ENCODE measurements around the gene SNX10.
"Not testable (repeated sequence)": the region's sequence is repeated elsewhere in the genome, so short reads cannot be mapped to it uniquely, and the experiment has no call there.

The SNX10 gene

DNA sequence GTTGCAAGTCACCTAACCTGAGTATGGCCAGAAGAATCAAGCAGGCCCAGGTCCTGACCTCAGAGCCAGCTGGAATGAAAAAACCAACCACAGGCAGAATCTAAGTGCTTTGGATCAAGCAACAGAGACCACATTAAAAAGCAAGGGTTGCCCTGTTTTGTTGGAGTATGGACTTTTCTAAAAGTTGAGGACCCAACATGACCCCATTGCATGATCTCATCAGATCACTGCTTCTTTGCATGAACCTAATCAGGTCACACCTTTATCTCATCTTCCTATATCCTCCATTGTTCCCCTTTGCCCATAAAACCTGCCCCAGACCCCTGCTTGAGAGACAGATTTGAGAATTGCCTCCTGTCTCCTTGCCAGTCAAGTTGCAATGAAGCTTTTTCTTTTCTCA is 11.6 kb upstream of the SNX10 start:
- no peak overlapping the region for H3K4me3 ChIP-seq (ENCODE audit: low read length)
- H3K36me3 ChIP-seq (ENCODE audit: control insufficient read depth, insufficient read depth, low read length) = no peaks in the 10 kb centered on the region
- H3K27me3 ChIP-seq (ENCODE audit: control insufficient read depth, insufficient read depth, low read length) = no peaks in the 10 kb centered on the region
- DNase-seq (ENCODE audit: low read depth, low spot score) = no peak
- no peaks in the 10 kb centered on the region for H3K4me1 ChIP-seq (ENCODE audit: control insufficient read depth, insufficient read depth, low read length)
- H3K27ac ChIP-seq (ENCODE audit: low read length) = no peak overlapping the region
- H3K9me3 ChIP-seq (ENCODE audit: control insufficient read depth, insufficient read depth, low read length) = no peaks in the 10 kb centered on the region

GRCh38 chr7:26280723-26281122 is 10.9 kb upstream of the SNX10 start:
- DNase-seq (ENCODE audit: low read depth, low spot score) = no peak
- no peaks in the 10 kb centered on the region for H3K4me1 ChIP-seq (ENCODE audit: control insufficient read depth, insufficient read depth, low read length)
- no peak overlapping the region for H3K27ac ChIP-seq (ENCODE audit: low read length)
- no peak overlapping the region for H3K4me3 ChIP-seq (ENCODE audit: low read length)
- WGBS (ENCODE audit: insufficient coverage, insufficient read length) = no CpG with 5 or more reads among the region's 4 CpGs
- no peaks in the 10 kb centered on the region for H3K36me3 ChIP-seq (ENCODE audit: control insufficient read depth, insufficient read depth, low read length)
- no peaks in the 10 kb centered on the region for H3K9me3 ChIP-seq (ENCODE audit: control insufficient read depth, insufficient read depth, low read length)
- no peaks in the 10 kb centered on the region for H3K27me3 ChIP-seq (ENCODE audit: control insufficient read depth, insufficient read depth, low read length)

GRCh38 chr7:26284477-26284876 is 7.2 kb upstream of the SNX10 start:
- Histone ChIP-seq H3K4me3 (ENCODE audit: low read length) (no peak overlapping the region), H3K27me3 (ENCODE audit: control insufficient read depth, insufficient read depth, low read length) (no peaks in the 10 kb centered on the region), H3K4me1 (ENCODE audit: control insufficient read depth, insufficient read depth, low read length) (no peaks in the 10 kb centered on the region), H3K36me3 (ENCODE audit: control insufficient read depth, insufficient read depth, low read length) (no peaks in the 10 kb centered on the region), H3K27ac (ENCODE audit: low read length) (no peak overlapping the region), H3K9me3 (ENCODE audit: control insufficient read depth, insufficient read depth, low read length) (no peaks in the 10 kb centered on the region)
- DNase-seq (ENCODE audit: low read depth, low spot score) = no peak
- WGBS (ENCODE audit: insufficient coverage, insufficient read length) = no CpG with 5 or more reads among the region's 3 CpGs

- no peak for DNase-seq (ENCODE audit: low read depth, low spot score)
- no CpG with 5 or more reads among the region's 5 CpGs for WGBS (ENCODE audit: insufficient coverage, insufficient read length)
- Histone ChIP-seq H3K36me3 (ENCODE audit: control insufficient read depth, insufficient read depth, low read length) (no peaks in the 10 kb centered on the region), H3K9me3 (ENCODE audit: control insufficient read depth, insufficient read depth, low read length) (no peaks in the 10 kb centered on the region), H3K4me3 (ENCODE audit: low read length) (no peak overlapping the region), H3K4me1 (ENCODE audit: control insufficient read depth, insufficient read depth, low read length) (no peaks in the 10 kb centered on the region), H3K27me3 (ENCODE audit: control insufficient read depth, insufficient read depth, low read length) (no peaks in the 10 kb centered on the region), H3K27ac (ENCODE audit: low read length) (no peak overlapping the region)
These were observed 6.5 kb upstream of the SNX10 start for GRCh38 chr7:26284995-26285632.

DNA sequence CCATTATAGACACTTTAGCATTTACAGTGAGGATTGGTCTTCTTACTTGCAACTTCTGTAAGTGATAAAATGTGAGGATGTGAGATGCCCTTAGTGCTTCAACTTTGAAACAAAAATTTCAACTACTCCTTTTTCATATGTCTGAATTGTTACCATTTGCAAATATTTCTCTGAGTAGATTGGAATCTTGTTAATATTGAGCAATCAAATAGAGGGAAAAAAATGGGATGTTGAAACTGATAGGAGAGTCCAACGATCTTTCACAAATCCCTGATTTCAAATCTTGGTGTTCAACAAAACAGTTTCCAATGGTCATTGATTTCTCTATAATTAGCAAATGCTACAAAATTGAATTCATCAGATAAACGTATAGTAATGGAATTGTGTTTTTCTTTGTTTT is 5.5 kb upstream of the SNX10 start:
- H3K36me3 ChIP-seq (ENCODE audit: control insufficient read depth, insufficient read depth, low read length) = no peaks in the 10 kb centered on the region
- H3K9me3 ChIP-seq (ENCODE audit: control insufficient read depth, insufficient read depth, low read length) = no peaks in the 10 kb centered on the region
- no peak overlapping the region for H3K27ac ChIP-seq (ENCODE audit: low read length)
- no peak for DNase-seq (ENCODE audit: low read depth, low spot score)
- H3K4me1 ChIP-seq (ENCODE audit: control insufficient read depth, insufficient read depth, low read length) = no peaks in the 10 kb centered on the region
- 100% methylated on average over 1 of the region's 2 CpGs for WGBS (ENCODE audit: insufficient coverage, insufficient read length)
- no peak overlapping the region for H3K4me3 ChIP-seq (ENCODE audit: low read length)
- no peaks in the 10 kb centered on the region for H3K27me3 ChIP-seq (ENCODE audit: control insufficient read depth, insufficient read depth, low read length)

DNA sequence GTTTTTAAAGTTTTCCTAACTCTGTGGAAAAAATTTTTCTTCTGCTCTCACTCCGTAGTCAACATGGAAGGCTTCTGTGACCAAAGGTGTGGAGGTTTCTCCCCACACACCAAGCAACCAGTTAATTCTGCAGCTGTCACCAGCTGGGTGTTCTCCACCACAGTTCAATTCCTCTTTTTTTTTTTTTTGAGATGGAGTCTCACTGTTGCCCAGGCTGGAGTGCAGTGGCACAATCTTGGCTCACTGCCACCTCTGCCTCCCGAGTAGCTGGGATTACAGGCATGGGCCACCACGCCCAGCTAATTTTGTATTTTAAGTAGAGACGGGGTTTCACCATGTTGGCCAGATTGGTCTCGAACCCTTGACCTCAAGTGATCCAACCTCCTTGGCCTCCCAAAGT is 3.5 kb upstream of the SNX10 start:
- no CpG with 5 or more reads among the region's 5 CpGs for WGBS (ENCODE audit: insufficient coverage, insufficient read length)
- not testable (repeated sequence) for H3K4me3 ChIP-seq (ENCODE audit: low read length); DNase-seq (ENCODE audit: low read depth, low spot score); H3K27ac ChIP-seq (ENCODE audit: low read length); H3K36me3 ChIP-seq (ENCODE audit: control insufficient read depth, insufficient read depth, low read length); H3K9me3 ChIP-seq (ENCODE audit: control insufficient read depth, insufficient read depth, low read length); H3K4me1 ChIP-seq (ENCODE audit: control insufficient read depth, insufficient read depth, low read length); H3K27me3 ChIP-seq (ENCODE audit: control insufficient read depth, insufficient read depth, low read length)

GRCh38 chr7:26291251-26291650 is 411 bp upstream of the SNX10 start:
- no peaks in the 10 kb centered on the region for H3K36me3 ChIP-seq (ENCODE audit: control insufficient read depth, insufficient read depth, low read length)
- DNase-seq (ENCODE audit: low read depth, low spot score) = no peak
- peak overlapping the region; percentile 58; the same call in 1 of the 2 replicates for H3K4me3 ChIP-seq (ENCODE audit: low read length)
- H3K9me3 ChIP-seq (ENCODE audit: control insufficient read depth, insufficient read depth, low read length) = no peaks in the 10 kb centered on the region
- no peaks in the 10 kb centered on the region for H3K27me3 ChIP-seq (ENCODE audit: control insufficient read depth, insufficient read depth, low read length)
- H3K4me1 ChIP-seq (ENCODE audit: control insufficient read depth, insufficient read depth, low read length) = no peaks in the 10 kb centered on the region
- no peak overlapping the region for H3K27ac ChIP-seq (ENCODE audit: low read length)
- no CpG with 5 or more reads among the region's 4 CpGs for WGBS (ENCODE audit: insufficient coverage, insufficient read length)

GRCh38 chr7:26292768-26293560 is 1.3 kb downstream of the SNX10 start:
- Histone ChIP-seq H3K4me1 (ENCODE audit: control insufficient read depth, insufficient read depth, low read length) (no peaks in the 10 kb centered on the region), H3K36me3 (ENCODE audit: control insufficient read depth, insufficient read depth, low read length) (no peaks in the 10 kb centered on the region), H3K27ac (ENCODE audit: low read length) (no peak overlapping the region), H3K4me3 (ENCODE audit: low read length) (no peak overlapping the region), H3K27me3 (ENCODE audit: control insufficient read depth, insufficient read depth, low read length) (no peaks in the 10 kb centered on the region), H3K9me3 (ENCODE audit: control insufficient read depth, insufficient read depth, low read length) (no peaks in the 10 kb centered on the region)
- WGBS (ENCODE audit: insufficient coverage, insufficient read length) = no CpG with 5 or more reads among the region's 11 CpGs
- no peak for DNase-seq (ENCODE audit: low read depth, low spot score)

DNA sequence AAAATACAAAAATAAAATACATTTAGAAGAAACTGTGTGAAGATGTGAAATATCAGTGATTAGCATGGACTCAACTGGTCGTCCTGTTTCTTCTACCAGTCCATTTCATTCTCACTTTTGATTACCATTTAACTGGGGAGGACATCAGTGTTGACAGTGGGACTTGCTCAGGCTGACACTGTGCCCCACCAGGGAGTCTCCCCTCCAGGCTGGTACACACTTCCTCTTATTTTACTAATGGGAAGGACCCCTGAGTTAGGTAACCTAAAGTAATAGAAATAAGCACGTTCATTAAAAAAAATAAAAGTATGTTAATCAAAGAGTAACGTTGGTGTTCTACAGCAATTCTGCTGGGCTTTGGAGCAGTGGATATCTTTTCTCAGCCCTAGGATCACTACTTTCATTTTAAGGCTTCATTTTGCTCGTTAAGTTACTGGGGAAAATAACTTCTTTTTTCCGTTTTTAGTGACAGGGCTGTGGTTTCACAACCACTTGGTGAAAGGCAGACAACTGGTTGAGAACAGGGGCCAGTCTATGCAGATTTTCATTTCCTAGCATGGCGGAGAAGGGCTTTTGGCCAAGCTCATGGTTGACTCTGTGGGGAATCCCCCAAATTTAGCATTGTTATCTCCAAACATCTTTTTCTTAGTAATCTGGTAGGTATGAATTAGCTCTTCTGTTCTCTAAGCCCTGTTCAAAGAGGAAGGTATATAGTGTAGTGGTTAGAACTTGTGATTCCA is 2.1 kb downstream of the SNX10 start:
- H3K4me1 ChIP-seq (ENCODE audit: control insufficient read depth, insufficient read depth, low read length) = no peaks in the 10 kb centered on the region
- H3K27me3 ChIP-seq (ENCODE audit: control insufficient read depth, insufficient read depth, low read length) = no peaks in the 10 kb centered on the region
- H3K36me3 ChIP-seq (ENCODE audit: control insufficient read depth, insufficient read depth, low read length) = no peaks in the 10 kb centered on the region
- H3K9me3 ChIP-seq (ENCODE audit: control insufficient read depth, insufficient read depth, low read length) = no peaks in the 10 kb centered on the region
- no peak overlapping the region for H3K4me3 ChIP-seq (ENCODE audit: low read length)
- WGBS (ENCODE audit: insufficient coverage, insufficient read length) = no CpG with 5 or more reads among the region's 6 CpGs
- no peak overlapping the region for H3K27ac ChIP-seq (ENCODE audit: low read length)
- no peak for DNase-seq (ENCODE audit: low read depth, low spot score)

- Histone ChIP-seq H3K4me3 (ENCODE audit: low read length) (no peak overlapping the region), H3K9me3 (ENCODE audit: control insufficient read depth, insufficient read depth, low read length) (no peaks in the 10 kb centered on the region), H3K36me3 (ENCODE audit: control insufficient read depth, insufficient read depth, low read length) (no peaks in the 10 kb centered on the region), H3K4me1 (ENCODE audit: control insufficient read depth, insufficient read depth, low read length) (no peaks in the 10 kb centered on the region), H3K27me3 (ENCODE audit: control insufficient read depth, insufficient read depth, low read length) (no peaks in the 10 kb centered on the region), H3K27ac (ENCODE audit: low read length) (no peak overlapping the region)
- no peak for DNase-seq (ENCODE audit: low read depth, low spot score)
These were observed 3.4 kb downstream of the SNX10 start for GRCh38 chr7:26295015-26295414.

Measured in iPS DF 6.9 (cell line).